Activated CD8-positive, alpha-beta T cell treated with anti-CD3 and anti-CD28 coated beads for 36 hours (primary cell): Measurements from ENCODE around the gene SORCS2. TPM values are rescaled to one million over a fixed set of nuclear protein-coding genes. Genes with fewer than 3 reads are reported as not detected.

Source experiments
- ATAC-seq: fragments of 200-7000 bp; cut with Tn5 transposase; one replicate; pipeline ENCODE4 v1.10.0; 2021; ENCODE audit warnings: mild to moderate bottlenecking, moderate library complexity
- CTCF ChIA-PET: fragments of 350-600 bp; sonication (Branson Sonifier 250); formaldehyde crosslinking; loops from one replicate; lab custom pipeline; 2021; ENCODE audit warnings: antibody characterized with exemption; lab: Charles Lee
- POLR2A ChIA-PET: fragments of 350-600 bp; sonication (Branson Sonifier 250); formaldehyde crosslinking; loops from one replicate; lab custom pipeline; 2021; ENCODE audit warnings: antibody characterized with exemption; lab: Charles Lee
- DNase-seq: peaks from one replicate; pipeline ENCODE4 v3.0.0-alpha.2; 2020
- H3K27ac Mint-ChIP-seq: one replicate; pipeline ENCODE4 v1.8.0; 2021; ENCODE audit warnings: mild to moderate bottlenecking, mixed read lengths
- H3K27me3 Mint-ChIP-seq: one replicate; pipeline ENCODE4 v1.8.0; 2021; ENCODE audit warnings: mixed read lengths
- H3K36me3 Mint-ChIP-seq: one replicate; pipeline ENCODE4 v1.8.0; 2021; ENCODE audit warnings: low read depth, mixed read lengths
- H3K4me1 Mint-ChIP-seq: one replicate; pipeline ENCODE4 v1.8.0; 2021; ENCODE audit warnings: low read depth, mixed read lengths
- H3K4me3 Mint-ChIP-seq: one replicate; pipeline ENCODE4 v1.8.0; 2021; ENCODE audit warnings: mild to moderate bottlenecking, moderate library complexity, mixed read lengths
- H3K9me3 Mint-ChIP-seq: one replicate; pipeline ENCODE4 v1.8.0; 2021; ENCODE audit warnings: mixed read lengths
- CTCF ChIP-seq: fragments of 200-600 bp; IDR thresholded peaks from one replicate; pipeline ENCODE4 v1.8.0; 2022; ENCODE audit warnings: antibody characterized with exemption, mild to moderate bottlenecking
- intact Hi-C: fragments of 100-400 bp; cut with micrococcal nuclease; formaldehyde crosslinking; loops from one replicate; pipeline ENCODE4 v1.10.0; 2022
- total RNA-seq, 2 experiments: library from RNA; stranded (reverse); gene quantifications; one replicate each; pipeline ENCODE4 v1.2.3, GENCODE V29; 2021

SORCS2 gene
- total RNA-seq, 2 experiments from 2014 or later: 0.05 TPM; not detected in 1

GRCh38 chr4:7581477-7581876 lies 389.1 kb downstream of the SORCS2 start:
- intact Hi-C loops: no loop called here
- Mint-ChIP-seq H3K27me3 (no peaks in the 10 kb centered on the region), H3K4me3 (no peak overlapping the region), H3K27ac (no peak overlapping the region), H3K4me1 (no peaks in the 10 kb centered on the region), H3K9me3 (peaks cover 23% of the 10 kb centered on the region), H3K36me3 (peaks cover 4% of the 10 kb centered on the region)
- ChIA-PET CTCF (no interaction called here), POLR2A (no interaction called here)
- DNase-seq: peak; percentile 38
- no peak for TF ChIP-seq CTCF
- ATAC-seq: no peak

GRCh38 chr4:7582313-7583097 lies 390.2 kb downstream of the SORCS2 start:
- Mint-ChIP-seq H3K27ac (no peak overlapping the region), H3K4me1 (no peaks in the 10 kb centered on the region), H3K36me3 (peaks cover 3% of the 10 kb centered on the region), H3K9me3 (peaks cover 18% of the 10 kb centered on the region), H3K4me3 (no peak overlapping the region), H3K27me3 (no peaks in the 10 kb centered on the region)
- DNase-seq (no peak), ATAC-seq (no peak)
- no peak for TF ChIP-seq CTCF
- CTCF ChIA-PET: no interaction called here
- POLR2A ChIA-PET: no interaction called here
- intact Hi-C loops: no loop called here

GRCh38 chr4:7584098-7584497 lies 391.8 kb downstream of the SORCS2 start:
- CTCF ChIA-PET: no interaction called here
- H3K9me3 Mint-ChIP-seq: peaks cover 7% of the 10 kb centered on the region
- no peaks in the 10 kb centered on the region for H3K4me1 Mint-ChIP-seq
- POLR2A ChIA-PET: no interaction called here
- no peaks in the 10 kb centered on the region for H3K36me3 Mint-ChIP-seq
- no peak overlapping the region for H3K4me3 Mint-ChIP-seq
- H3K27ac Mint-ChIP-seq: no peak overlapping the region
- no peak for ATAC-seq
- DNase-seq: no peak
- TF ChIP-seq CTCF: no peak
- H3K27me3 Mint-ChIP-seq: peaks cover 7% of the 10 kb centered on the region
- intact Hi-C loops: no loop called here

GRCh38 chr4:7584606-7585159 lies 392.3 kb downstream of the SORCS2 start:
- Mint-ChIP-seq H3K4me1 (no peaks in the 10 kb centered on the region), H3K36me3 (no peaks in the 10 kb centered on the region), H3K27ac (no peak overlapping the region), H3K27me3 (peaks cover 7% of the 10 kb centered on the region), H3K4me3 (no peak overlapping the region), H3K9me3 (peaks cover 7% of the 10 kb centered on the region)
- intact Hi-C loops: no loop called here
- ATAC-seq (no peak), DNase-seq (no peak)
- no peak for TF ChIP-seq CTCF
- ChIA-PET CTCF (no interaction called here), POLR2A (no interaction called here)

GRCh38 chr4:7585768-7586167 lies 393.4 kb downstream of the SORCS2 start:
- DNase-seq (no peak), ATAC-seq (no peak)
- Mint-ChIP-seq H3K36me3 (no peaks in the 10 kb centered on the region), H3K4me3 (no peak overlapping the region), H3K27me3 (peaks cover 7% of the 10 kb centered on the region), H3K27ac (no peak overlapping the region), H3K9me3 (peaks cover 7% of the 10 kb centered on the region), H3K4me1 (no peaks in the 10 kb centered on the region)
- POLR2A ChIA-PET: no interaction called here
- intact Hi-C loops: no loop called here
- CTCF ChIA-PET: no interaction called here
- TF ChIP-seq CTCF: no peak
